Cardiac atrium fibroblast (primary cell): Measurements from ENCODE around the gene RIMBP3B. TPM values are rescaled to one million over a fixed set of nuclear protein-coding genes. Genes with fewer than 3 reads are reported as not detected.

Source experiments
- total RNA-seq: library from RNA; depleted of rRNA; stranded (reverse); fragments of >200 nt; gene quantifications from 2 replicates; pipeline ENCODE4 v1.2.3, GENCODE V29; 2015

Gene RIMBP3B, protein sequence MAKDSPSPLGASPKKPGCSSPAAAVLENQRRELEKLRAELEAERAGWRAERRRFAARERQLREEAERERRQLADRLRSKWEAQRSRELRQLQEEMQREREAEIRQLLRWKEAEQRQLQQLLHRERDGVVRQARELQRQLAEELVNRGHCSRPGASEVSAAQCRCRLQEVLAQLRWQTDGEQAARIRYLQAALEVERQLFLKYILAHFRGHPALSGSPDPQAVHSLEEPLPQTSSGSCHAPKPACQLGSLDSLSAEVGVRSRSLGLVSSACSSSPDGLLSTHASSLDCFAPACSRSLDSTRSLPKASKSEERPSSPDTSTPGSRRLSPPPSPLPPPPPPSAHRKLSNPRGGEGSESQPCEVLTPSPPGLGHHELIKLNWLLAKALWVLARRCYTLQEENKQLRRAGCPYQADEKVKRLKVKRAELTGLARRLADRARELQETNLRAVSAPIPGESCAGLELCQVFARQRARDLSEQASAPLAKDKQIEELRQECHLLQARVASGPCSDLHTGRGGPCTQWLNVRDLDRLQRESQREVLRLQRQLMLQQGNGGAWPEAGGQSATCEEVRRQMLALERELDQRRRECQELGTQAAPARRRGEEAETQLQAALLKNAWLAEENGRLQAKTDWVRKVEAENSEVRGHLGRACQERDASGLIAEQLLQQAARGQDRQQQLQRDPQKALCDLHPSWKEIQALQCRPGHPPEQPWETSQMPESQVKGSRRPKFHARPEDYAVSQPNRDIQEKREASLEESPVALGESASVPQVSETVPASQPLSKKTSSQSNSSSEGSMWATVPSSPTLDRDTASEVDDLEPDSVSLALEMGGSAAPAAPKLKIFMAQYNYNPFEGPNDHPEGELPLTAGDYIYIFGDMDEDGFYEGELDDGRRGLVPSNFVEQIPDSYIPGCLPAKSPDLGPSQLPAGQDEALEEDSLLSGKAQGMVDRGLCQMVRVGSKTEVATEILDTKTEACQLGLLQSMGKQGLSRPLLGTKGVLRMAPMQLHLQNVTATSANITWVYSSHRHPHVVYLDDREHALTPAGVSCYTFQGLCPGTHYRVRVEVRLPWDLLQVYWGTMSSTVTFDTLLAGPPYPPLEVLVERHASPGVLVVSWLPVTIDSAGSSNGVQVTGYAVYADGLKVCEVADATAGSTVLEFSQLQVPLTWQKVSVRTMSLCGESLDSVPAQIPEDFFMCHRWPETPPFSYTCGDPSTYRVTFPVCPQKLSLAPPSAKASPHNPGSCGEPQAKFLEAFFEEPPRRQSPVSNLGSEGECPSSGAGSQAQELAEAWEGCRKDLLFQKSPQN (N-terminal part only)
- total RNA-seq = 0.16 TPM in 1 of 2 replicates, not detected in the other

GRCh38 chr22:21383701-21384467 lies at the start of gene RIMBP3B:
RIMBP3B (plus strand) TSS chr22:21383751; CDS start chr22:21383859, 108 bp downstream.

GRCh38 chr22:21417227-21417746 lies 33.7 kb downstream of the RIMBP3B start, which contains the start of gene HIC2:
HIC2 (plus strand) TSS chr22:21417371; CDS start chr22:21442832, 25,461 bp downstream.

Other genes with a start within 250 kb of the RIMBP3B start
- 3.1 and 3.4 TPM in 2 replicates for gene HIC2, start 33.6 kb downstream of the RIMBP3B start, total RNA-seq
- gene TMEM191C, start 83.6 kb downstream of the RIMBP3B start, total RNA-seq = 0.32 and 0.54 TPM in 2 replicates
- 0.18 TPM in 1 of 2 replicates, not detected in the other for gene RIMBP3C, start 167.7 kb downstream of the RIMBP3B start, total RNA-seq
- 44.6 and 48.6 TPM in 2 replicates for gene UBE2L3, start 184.0 kb downstream of the RIMBP3B start, total RNA-seq
- gene YDJC, start 246.3 kb downstream of the RIMBP3B start, total RNA-seq = 48.9 and 52.0 TPM in 2 replicates
- gene CCDC116, start 249.0 kb downstream of the RIMBP3B start, total RNA-seq = 0.16 TPM in 1 of 2 replicates, not detected in the other